ENCODE measurements around the gene RBFOX2. TPM values are rescaled to one million over a fixed set of nuclear protein-coding genes. Genes with fewer than 3 reads are reported as not detected.
"Not testable (repeated sequence)": the region's sequence is repeated elsewhere in the genome, so short reads cannot be mapped to it uniquely, and the experiment has no call there.

The RBFOX2 gene
- total RNA-seq, 1 donor from 2014 or later = 126 TPM

DNA sequence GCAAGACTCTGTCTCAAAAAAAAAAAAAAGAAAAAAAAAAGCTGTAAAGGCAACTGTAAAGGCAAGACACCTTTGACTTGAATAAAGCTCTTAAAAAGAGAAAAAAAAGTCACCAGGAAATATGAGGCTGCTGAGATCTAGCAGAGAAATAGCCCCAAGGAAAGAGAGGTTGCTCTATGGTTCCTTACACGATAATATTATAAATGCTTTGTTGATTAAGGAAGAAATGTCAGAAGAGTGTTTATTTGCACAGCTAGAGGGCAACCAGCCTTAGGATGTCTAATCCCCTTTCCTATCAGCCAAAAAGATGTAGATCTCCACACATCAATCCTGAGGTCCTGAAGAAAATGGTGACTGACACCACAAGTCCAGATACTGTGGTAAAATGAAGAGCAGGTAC, 32.0 kb downstream of the RBFOX2 start:
- no peak overlapping the region for H3K4me3 Mint-ChIP-seq
- no peak for DNase-seq (ENCODE audit: low read depth, low spot score)
- no peak for TF ChIP-seq CTCF (conservative IDR thresholded peaks at IDR 0.05)
- peaks cover 6% of the 10 kb centered on the region for H3K36me3 Mint-ChIP-seq (ENCODE audit: low read depth)
- no peaks in the 10 kb centered on the region for H3K9me3 Mint-ChIP-seq
- H3K4me1 Mint-ChIP-seq = peaks cover 32% of the 10 kb centered on the region
- no peak overlapping the region for H3K27ac Mint-ChIP-seq (ENCODE audit: unreplicated experiment)
- no peaks in the 10 kb centered on the region for H3K27me3 Mint-ChIP-seq (ENCODE audit: low read depth)

- H3K27me3 Mint-ChIP-seq (ENCODE audit: low read depth) = no peaks in the 10 kb centered on the region
- H3K9me3 Mint-ChIP-seq = no peaks in the 10 kb centered on the region
- H3K36me3 Mint-ChIP-seq (ENCODE audit: low read depth) = peaks cover 6% of the 10 kb centered on the region
- peaks cover 32% of the 10 kb centered on the region for H3K4me1 Mint-ChIP-seq
- H3K27ac Mint-ChIP-seq (ENCODE audit: unreplicated experiment) = no peak overlapping the region
- DNase-seq (ENCODE audit: low read depth, low spot score) = no peak
- no peak for TF ChIP-seq CTCF (conservative IDR thresholded peaks at IDR 0.05)
- H3K4me3 Mint-ChIP-seq = no peak overlapping the region
Measured at GRCh38 chr22:35995772-35996171, 32.9 kb downstream of the RBFOX2 start.

- no peak for DNase-seq (ENCODE audit: low read depth, low spot score)
- TF ChIP-seq CTCF (conservative IDR thresholded peaks at IDR 0.05) = no peak
- Mint-ChIP-seq H3K27ac (ENCODE audit: unreplicated experiment) (no peak overlapping the region), H3K4me1 (peaks cover 30% of the 10 kb centered on the region), H3K36me3 (ENCODE audit: low read depth) (peaks cover 6% of the 10 kb centered on the region), H3K27me3 (ENCODE audit: low read depth) (no peaks in the 10 kb centered on the region), H3K4me3 (no peak overlapping the region), H3K9me3 (no peaks in the 10 kb centered on the region)
Measured at GRCh38 chr22:35995348-35995747, 33.3 kb downstream of the RBFOX2 start.

DNA sequence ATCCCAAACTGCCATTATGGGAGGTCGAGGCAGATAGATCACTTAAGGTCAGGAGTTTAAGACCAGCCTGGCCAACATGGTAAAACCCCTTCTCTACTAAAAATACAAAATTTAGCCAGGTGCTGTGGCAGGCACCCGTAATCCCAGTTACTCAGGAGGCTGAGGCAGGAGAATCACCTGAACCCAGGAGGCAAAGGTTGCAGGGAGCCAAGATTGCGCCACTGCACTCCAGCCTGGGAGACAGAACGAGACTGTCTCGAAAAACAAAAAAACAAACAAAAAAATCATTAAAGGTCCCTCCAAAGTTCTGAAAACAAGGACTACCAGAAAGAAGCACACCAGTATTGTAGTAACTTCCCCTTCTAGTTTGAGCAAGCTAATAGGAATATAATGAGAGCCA, 34.9 kb downstream of the RBFOX2 start:
- peaks cover 23% of the 10 kb centered on the region for H3K4me1 Mint-ChIP-seq
- not testable (repeated sequence) for H3K36me3 Mint-ChIP-seq (ENCODE audit: low read depth); H3K4me3 Mint-ChIP-seq; H3K27ac Mint-ChIP-seq (ENCODE audit: unreplicated experiment); H3K9me3 Mint-ChIP-seq; DNase-seq (ENCODE audit: low read depth, low spot score); H3K27me3 Mint-ChIP-seq (ENCODE audit: low read depth)

DNA sequence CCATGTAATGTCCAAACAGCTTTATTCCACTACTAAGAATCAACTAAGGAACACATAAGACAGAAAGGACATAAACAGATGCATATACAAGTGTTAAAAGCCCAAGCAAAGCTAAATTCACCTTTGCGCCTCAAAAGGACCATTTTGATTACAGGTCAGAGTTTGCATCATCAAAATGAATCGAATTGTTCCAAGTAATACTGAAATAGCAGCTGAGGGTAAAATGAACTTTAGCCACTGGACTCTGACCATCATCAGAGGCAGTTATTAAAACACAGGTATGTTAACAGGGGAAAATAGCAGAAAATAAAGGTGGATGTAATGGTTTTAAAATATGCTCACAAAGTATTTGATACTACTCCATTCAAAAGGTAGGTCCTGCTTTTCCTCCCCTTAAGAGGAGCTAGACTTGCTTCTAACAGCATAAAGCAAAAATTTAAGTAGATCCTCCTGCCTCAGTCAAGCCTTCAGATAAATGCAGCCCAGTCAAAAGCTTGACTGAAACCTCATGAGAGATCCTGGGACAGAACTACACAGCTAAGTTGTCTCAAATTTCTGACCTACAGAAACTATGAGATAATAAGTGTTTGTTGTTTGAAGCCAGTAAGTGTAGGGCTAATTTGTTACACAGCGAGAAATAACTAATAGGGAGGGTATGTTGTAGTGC, 35.4 kb downstream of the RBFOX2 start:
- peaks cover 6% of the 10 kb centered on the region for H3K36me3 Mint-ChIP-seq (ENCODE audit: low read depth)
- H3K27ac Mint-ChIP-seq (ENCODE audit: unreplicated experiment) = no peak overlapping the region
- peaks cover 20% of the 10 kb centered on the region for H3K4me1 Mint-ChIP-seq
- H3K9me3 Mint-ChIP-seq = no peaks in the 10 kb centered on the region
- H3K4me3 Mint-ChIP-seq = no peak overlapping the region
- no peak for TF ChIP-seq CTCF (conservative IDR thresholded peaks at IDR 0.05)
- H3K27me3 Mint-ChIP-seq (ENCODE audit: low read depth) = no peaks in the 10 kb centered on the region
- DNase-seq (ENCODE audit: low read depth, low spot score) = no peak

DNA sequence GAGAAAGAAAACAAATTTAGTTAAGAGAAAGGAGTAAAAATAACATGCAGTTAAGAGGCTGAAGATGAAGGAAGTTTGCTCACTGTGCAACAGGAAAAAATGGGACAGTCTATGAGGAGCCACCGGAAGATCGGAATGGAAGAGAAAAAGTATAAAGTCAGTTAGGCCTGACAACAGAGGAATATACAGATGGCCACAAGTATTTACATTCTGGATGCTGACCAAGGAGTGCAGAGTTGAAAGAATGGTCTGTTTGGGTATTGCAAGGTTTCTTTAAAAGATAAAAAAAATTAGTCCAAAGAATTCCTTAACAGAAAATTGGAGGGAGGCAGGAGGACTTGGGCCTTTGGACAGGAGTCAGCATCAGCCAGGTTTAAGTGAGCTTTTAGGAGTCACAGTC, 37.5 kb downstream of the RBFOX2 start:
- Mint-ChIP-seq H3K4me1 (peaks cover 18% of the 10 kb centered on the region), H3K27me3 (ENCODE audit: low read depth) (no peaks in the 10 kb centered on the region), H3K4me3 (no peak overlapping the region), H3K27ac (ENCODE audit: unreplicated experiment) (no peak overlapping the region), H3K36me3 (ENCODE audit: low read depth) (peaks cover 6% of the 10 kb centered on the region), H3K9me3 (no peaks in the 10 kb centered on the region)
- no peak for DNase-seq (ENCODE audit: low read depth, low spot score)
- TF ChIP-seq CTCF (conservative IDR thresholded peaks at IDR 0.05) = no peak

All from neural crest cell (in vitro differentiated cells).